Skeletal muscle cell (primary cell): ENCODE results near the gene KRT6A.
"Not testable (repeated sequence)": the region's sequence is repeated elsewhere in the genome, so short reads cannot be mapped to it uniquely, and the experiment has no call there.

Source experiments
- DNase-seq: peaks from one replicate; pipeline ENCODE4 v3.0.0-alpha.2; 2010; ENCODE audit warnings: low read depth
- H3K4me3 ChIP-seq: 2 replicates; pipeline ENCODE4 v1.5.1; 2011; ENCODE audit warnings: low read depth, mild to moderate bottlenecking, control low read depth, low read length, moderate library complexity

Gene KRT6A

DNA sequence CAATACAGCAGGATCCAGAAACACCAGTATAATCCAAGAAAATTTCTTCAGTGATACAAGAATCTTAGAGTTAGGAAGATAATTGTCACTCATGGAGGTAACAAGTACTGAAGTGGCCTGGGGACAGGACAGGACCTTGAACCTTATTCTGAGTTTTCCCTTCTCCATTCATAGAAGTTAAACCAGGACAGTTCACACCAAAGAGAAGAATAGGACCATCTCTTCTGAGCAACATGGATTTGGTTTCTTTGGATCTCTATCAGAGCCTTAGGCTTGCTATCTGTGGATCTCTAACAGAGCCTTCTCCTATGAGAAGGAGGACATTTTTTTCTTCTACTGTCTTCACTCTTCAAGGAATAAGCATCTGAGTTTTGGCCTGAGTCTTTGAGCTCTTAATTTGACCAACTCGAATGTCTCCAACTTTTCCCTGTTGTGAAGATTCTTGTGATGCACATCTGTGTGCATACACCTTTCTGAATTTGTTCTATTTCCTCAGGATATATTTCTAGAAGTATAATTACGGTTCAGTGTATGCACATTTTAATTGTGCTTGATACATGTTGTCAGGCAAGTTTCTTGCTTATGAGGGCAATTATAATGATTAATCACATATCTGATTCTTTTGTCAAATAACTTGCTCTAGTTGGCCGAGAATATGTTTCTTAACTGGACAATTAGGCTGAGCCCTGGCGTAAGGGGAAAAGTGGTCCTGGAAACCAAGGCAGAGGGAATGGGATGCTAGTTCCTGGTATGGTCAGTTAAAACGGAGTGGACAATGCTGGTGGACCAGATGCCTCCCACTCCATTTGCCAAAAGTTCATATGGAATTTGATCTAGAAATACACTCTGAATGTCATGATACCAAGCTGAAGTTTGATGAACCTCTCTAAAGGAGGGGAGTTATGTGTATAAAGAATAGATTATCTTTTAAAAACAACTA lies 6.6 kb downstream of the KRT6A start:
- H3K4me3 ChIP-seq, result no peak overlapping the region

DNA sequence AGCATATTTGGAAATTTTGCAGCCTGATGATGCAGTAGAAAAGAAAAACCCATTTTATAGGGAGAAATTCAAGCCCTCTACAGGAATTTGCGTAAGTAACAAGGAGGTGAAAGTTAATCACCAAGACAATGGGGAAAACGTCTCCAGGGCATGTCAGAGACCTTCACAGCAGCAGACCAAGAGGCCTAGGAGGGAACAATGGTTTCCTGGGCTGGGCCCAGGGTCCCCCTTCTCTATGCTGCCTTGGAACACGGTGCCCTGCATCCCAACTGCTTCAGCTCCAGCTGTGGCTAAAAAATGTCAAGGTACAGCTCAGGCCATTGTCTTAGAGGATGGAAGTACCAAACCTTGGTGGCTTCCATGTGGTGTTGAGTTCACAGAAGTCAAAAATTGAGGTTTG lies 13.0 kb downstream of the KRT6A start:
- H3K4me3 ChIP-seq, result no peak overlapping the region
- no peak for DNase-seq

More for the DNA sequence above, 6.6 kb downstream of the KRT6A start:
- no peak for DNase-seq

DNA sequence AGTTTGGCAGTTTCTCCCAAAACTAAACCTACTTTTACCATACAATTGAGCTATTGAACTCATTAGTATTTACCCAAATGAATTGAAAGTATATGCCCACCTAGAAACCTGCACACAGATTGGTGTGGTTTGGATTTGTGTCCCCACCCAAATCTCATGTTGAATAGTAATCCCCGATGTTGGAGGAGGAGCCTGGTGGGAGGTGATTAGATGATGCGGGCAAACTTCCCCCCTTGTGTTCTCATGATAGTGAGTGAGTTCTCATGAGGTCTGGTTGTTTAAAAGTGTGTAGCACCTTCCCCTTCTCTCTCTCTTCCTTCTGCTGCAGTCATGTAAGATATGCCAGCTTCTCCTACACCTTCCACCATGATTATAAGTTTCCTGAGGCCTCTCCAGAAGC lies 15.4 kb downstream of the KRT6A start:
- H3K4me3 ChIP-seq, result no peak overlapping the region
- no peak for DNase-seq

DNA sequence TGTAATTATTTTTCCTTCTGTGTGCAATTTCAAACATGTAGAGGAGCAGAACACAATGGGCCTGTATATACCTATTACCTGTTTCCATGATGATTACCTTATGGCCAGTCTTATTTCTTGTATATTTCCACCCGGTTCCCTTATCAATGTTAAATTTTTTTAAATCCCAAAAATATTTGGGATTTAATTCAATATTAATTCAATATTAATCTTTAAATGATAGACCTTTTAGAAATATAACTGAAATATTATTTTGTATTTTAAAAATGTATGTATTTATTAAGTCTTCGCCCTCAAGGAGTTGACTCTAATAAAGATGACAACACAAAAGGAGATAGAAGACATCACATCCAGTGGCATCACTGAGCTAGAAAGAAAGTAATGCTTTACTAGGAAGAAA lies 18.8 kb downstream of the KRT6A start:
- no peak for DNase-seq
- no peak overlapping the region for H3K4me3 ChIP-seq

DNA sequence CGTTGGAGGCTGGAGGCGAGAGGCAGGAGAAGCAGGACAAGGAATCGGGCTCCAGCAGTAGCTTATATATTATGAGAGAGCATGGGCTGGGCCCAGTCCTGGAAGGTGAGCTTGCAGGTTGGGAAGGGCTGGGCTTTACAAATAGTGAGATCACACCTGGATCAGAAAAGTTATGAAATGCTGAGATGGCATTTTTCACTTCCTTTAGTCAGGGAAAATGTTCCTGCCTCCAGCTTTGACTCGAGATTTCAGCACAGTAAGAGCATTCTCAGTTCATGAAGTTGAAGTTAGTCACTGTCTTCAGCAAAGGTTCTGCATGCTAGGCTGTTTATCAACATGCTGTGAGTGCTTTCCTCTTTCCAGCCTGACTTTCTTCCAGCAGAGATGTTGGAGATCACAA lies 19.3 kb downstream of the KRT6A start, which contains the start of gene KRT6C:
TSS of gene KRT6C (minus strand) at position 38 of the 400 bp plus-strand sequence. CDS start 68 bp downstream, outside the sequence.
- H3K4me3 ChIP-seq, result no peak within 1 kb of the TSS
- no peak for DNase-seq

DNA sequence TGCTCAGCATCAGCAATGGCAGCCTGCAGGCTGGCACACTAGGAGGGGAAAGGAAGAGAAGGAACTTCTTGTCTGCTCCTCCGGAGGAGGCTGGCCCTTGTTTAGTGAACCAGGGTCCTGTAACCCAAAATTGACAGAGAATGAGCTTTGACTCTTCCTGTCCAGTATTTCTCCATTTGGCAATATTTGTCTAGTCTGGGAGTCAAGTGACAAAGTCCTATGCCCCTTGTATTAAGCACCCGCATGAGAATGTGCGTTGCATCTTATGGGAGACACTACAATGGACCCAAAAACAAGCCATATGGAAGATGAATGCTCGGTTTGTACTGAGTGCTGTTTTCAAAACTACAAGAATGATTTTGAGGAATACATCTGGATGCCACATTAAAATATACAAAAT lies 23.2 kb downstream of the KRT6A start:
- H3K4me3 ChIP-seq, result no peak overlapping the region

DNA sequence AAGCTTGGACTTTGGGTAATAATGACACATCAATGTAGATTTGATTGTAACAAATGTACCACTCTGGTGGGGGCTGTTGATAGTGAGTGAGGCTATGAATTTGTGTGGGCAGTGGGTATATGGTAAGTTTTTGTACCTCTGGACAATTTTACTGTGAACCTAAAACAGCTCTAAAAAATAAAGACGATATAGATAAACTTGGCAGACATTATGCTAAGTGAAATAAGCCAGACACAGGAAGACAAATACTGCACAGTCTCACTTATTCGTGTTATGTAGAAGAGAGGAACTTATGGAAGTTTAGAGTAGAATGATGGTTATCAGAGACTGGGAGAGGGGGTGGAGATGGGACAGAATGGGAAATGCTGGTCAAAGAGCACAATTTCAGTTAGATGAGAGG lies 28.2 kb downstream of the KRT6A start:
- no peak overlapping the region for H3K4me3 ChIP-seq

More for the DNA sequence above, 23.2 kb downstream of the KRT6A start:
- no peak for DNase-seq

DNA sequence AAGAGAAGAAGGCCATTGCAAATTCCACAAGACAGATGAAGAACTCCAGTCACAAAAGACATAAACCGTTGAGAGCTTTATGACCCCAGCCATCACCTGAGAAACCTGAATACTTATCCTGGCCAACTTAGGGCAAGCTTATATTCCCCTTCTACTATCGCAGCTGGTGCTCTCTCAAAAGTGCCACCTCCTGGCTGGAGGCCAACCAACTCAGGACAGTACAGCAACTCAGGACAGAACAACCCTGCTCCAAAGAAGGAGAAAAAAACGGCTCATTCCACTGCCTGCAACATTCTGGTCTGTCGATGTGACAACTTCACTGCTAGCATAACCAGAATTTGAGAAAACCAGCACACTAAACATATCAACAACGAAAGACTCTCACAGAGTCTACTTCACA lies 31.4 kb downstream of the KRT6A start:
- H3K4me3 ChIP-seq, result no peak overlapping the region
- no peak for DNase-seq

More for the DNA sequence above, 28.2 kb downstream of the KRT6A start:
- no peak for DNase-seq

DNA sequence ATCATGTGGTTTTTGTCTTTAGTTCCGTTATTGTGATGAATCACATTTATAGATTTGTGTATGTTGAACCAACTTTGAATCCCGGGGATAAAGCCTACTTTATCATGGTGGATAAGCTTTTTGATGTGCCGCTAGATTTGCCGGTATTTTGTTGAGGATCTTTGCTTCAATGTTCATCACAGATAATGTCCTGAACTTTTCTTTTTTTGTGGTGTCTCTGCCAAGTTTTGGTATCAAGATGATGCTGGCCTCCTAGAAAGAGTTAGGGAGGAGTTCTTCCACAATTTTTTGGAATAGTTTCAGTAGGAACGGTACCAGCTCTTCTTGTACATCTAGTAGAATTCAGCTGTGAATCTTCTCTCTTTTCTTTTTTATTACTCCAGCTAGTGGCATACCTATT lies 34.2 kb downstream of the KRT6A start:
- H3K4me3 ChIP-seq, result no peak overlapping the region
- DNase-seq, result no peak

DNA sequence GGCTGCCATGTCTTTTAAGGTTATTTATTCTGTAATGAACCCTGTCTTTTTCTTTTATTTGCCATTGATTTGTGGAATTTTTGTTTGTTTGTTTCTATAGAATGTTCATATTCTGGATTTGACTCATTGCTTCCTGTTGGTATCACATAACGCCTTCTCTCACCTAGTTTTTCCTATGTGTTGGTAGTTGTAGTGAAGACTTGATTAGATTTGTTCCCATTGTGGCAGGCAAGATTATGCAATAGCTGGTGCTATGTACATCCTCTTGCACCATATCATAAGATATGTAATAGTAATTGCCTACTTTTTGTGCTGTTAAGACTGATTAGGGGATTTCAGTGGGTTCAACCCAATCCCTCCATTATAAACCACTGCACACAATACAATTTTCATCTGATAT lies 37.2 kb downstream of the KRT6A start:
- no peak overlapping the region for H3K4me3 ChIP-seq
- DNase-seq, result no peak

DNA sequence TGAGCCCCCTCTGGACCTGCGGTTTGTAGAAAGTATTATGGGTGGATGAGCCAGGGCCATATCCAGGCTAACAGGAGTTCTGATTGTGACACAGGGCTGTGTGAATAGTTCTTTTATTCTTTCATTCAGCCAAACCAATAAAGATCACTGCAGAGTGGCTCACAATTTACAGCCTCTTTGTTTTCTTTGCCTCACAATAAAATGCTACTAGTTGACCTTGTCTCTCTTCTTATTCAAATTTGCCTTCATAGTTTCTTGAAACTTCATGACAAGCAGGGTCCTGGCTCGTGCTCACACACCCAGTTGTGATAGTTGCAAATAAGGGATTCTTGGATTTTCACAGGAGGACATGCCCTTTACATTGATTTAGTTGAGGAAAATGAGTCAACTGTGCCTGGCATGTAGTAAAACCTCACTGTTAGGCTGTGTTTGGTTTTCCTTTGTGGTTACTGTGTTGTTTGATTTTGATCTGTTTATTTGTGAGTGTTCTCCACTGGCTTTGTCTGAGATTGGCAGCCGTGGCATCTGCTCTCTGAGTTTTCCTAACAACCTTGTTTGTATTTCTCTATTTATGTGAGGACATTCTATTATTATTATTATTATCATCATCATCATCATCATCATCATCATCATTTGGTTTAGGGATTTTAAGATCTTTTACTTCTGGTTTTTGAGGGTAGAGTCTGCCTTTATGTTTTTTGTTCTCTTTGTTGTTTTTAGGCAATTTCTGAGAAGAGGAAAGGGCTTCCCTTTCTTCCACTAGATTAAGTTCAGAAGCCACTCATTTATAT lies 38.5 kb downstream of the KRT6A start:
- DNase-seq, result no peak

DNA sequence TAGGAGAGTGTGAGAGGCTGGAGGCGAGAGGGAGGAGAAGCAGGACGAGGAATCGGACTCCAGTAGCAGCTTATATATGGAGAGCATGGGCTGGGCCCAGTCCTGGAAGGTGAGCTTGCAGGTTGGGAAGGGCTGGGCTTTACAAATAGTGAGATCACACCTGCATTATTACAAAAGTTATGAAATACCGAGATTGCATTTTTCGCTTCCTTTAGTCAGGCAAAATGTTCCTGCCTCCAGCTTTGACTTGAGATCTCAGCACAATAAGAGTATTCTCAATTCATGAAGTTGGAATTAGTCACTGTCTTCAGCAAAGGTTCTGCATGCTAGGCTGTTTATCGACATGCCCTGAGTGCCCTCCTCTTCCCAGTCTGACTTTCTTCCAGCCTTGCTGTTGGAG lies 41.0 kb downstream of the KRT6A start, which contains the start of gene KRT6B:
TSS of gene KRT6B (minus strand) at position 46 of the 400 bp plus-strand sequence. CDS start 68 bp downstream, outside the sequence.
- DNase-seq, result no peak

More for the DNA sequence above, 38.5 kb downstream of the KRT6A start:
- no peak overlapping the region for H3K4me3 ChIP-seq

DNA sequence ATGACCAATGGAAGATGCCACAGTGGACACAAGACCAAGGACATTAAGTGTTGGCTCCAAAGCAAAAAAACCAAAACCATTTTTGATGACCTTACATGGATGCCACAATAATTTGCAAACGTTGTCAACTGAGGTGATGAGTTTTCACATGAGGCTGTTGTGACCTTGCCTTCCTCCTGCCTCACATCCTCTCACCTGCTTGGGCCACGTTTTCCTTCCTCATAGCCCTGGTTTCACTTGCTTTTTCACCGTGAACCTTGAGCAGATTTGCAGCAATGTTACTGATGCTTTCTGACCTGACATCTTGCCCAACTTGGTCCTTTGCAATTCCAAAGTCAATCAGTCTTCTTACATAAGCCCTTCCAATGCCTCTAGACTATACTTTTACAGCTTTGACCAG lies 44.8 kb downstream of the KRT6A start:
- no peak overlapping the region for H3K4me3 ChIP-seq
- no peak for DNase-seq

More for the DNA sequence above, 41.0 kb downstream of the KRT6A start, which contains the start of gene KRT6B:
- no peak within 1 kb of the TSS for H3K4me3 ChIP-seq

DNA sequence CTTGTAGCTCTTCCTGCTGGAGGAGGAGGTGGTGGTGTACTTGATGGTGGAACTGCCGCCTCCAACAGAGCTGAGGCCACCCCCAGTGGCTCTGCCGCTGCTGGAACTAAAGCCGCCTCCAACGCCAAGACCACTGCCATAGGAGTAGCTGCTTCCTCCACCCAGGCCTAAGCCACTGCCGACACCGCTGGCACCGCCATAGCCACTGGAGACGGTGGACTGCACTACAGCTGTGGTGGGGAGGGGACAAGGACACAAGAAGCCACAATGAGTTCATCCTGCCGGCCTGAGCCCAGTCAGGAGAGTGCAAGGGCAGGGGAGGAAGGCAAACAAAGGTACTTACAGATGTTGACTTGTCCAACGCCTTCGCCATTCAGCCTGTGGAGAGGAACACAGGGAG lies 45.9 kb downstream of the KRT6A start:
- not testable (repeated sequence) for H3K4me3 ChIP-seq, DNase-seq

DNA sequence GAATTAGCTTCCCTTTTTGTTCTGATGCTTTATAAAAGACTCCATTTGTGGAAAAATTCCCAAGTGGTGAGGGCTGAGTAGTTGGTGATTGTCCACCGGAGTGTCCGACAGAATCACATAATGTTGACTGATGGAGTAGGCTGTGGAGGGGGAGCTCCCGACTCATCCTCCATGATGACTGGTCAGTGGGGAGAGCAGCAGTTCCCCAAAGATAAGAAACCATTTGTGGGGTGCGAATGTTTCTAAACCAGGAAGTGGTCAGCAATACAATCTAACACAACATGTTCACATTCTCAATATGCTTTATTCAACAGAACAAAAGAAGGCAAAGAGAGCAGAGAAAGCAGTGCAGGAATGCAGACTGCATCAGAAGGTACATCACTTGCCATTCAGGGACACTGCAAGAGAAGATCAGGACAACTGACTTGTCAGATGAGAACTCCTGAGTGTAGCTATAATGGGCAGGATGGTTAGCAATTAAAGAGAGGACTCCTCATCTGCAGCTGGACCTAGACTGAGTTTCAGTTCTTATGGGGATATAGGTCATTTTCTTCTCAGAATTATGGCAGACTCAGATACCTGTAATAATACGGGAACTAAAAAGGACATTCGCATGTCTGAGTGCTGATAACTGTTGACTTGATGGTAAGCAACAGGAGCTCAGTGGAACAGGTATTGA lies 46.6 kb downstream of the KRT6A start:
- H3K4me3 ChIP-seq, result no peak overlapping the region
- no peak for DNase-seq

DNA sequence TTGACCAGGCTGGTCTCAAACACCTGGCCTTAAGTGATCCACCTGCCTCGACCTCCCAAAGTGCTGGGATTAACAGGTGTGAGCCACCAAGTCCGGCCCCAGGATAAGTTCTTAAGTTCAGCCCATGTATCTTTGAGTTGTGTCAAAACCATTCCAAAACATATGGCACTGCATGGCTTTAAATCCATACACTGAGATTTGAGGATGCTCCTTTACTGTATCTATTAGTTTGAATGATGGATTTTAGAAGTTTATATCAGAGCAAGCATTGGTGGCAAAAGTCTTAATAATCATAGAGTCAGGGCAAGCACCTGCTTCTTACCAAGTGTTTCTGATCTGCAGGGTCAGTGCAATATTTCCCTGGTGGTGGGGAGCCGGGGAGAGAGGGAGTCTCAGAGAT lies 47.2 kb downstream of the KRT6A start:
- no peak for DNase-seq
- no peak overlapping the region for H3K4me3 ChIP-seq

DNA sequence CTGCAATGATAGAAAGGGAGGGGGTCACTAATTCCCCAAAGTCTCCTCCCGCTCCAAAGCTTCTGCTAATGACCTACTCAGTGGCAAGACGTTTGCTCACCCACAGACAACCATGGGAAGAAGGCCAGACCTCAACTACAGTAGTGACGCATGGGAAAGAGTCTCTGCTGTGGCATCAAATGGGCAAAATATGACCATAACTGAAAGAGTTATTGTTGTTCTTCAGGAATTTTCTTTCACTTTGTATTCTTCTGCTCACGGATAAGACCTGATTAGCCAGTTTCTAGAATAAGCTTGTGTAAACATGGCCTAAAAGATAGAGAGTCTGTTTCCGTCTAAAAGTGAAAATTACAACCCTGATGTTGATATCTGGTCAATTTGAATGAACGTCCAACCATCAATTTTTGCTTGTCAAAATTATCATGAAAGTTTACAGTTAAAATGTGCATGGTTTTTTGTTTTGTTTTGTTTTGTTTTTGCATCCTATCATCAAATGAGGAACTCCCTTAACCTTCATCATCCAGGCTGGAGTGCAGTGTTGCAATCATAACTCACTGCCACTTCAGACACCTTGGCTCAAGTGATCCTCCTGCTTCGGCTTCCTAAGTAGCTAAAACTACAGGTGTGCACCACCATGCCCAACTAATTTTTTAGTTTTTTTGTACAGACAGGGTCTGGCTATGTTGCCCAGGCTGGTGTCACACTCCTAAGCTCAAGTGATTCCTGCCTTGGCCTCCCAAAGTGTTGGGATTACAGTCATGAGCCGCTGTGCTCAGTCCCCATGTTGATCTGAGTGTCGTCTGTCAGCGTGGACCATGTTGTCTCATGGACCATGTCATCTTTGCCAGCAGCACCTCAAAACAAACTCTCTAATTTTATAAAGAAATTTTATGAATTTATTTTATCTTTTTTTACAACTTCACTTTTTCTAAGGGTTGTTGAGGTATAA lies 48.1 kb downstream of the KRT6A start:
- no peak for DNase-seq
- no peak overlapping the region for H3K4me3 ChIP-seq

DNA sequence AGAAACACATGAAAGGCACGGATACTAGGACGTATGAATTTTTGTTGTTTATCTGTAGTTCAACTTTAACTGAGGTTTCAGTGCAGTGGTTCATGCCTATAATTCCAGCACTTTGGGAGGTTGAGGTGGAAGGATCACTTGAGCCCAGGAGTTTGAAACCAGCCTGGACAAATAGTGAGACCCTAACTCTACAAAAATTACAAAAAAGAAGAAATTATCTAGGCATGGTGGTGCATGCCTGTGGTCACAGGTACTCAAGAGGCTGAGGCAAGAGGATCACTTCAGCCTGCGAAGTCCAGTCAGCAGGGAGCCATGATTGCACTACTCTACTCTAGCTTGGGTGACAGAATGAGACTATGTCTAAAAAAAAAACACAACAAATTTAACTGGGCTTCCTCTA lies 49.1 kb downstream of the KRT6A start:
- DNase-seq, result no peak
- no peak overlapping the region for H3K4me3 ChIP-seq
